ENCODE data around the gene PAM. TPM values are rescaled to one million over a fixed set of nuclear protein-coding genes. Genes with fewer than 3 reads are reported as not detected.

PAM gene
- polyA plus RNA-seq, 3 donors, result 38.4 to 105 (median 78.5) TPM

GRCh38 chr5:102937894-102938293 is 182.8 kb downstream of the PAM start:
- WGBS, 3 donors, result 93 to 96% (median 95%) methylated on average over 2 of the region's 2 CpGs
- H3K27ac ChIP-seq (ENCODE audit: low read depth, low read length), result no peak overlapping the region

DNA sequence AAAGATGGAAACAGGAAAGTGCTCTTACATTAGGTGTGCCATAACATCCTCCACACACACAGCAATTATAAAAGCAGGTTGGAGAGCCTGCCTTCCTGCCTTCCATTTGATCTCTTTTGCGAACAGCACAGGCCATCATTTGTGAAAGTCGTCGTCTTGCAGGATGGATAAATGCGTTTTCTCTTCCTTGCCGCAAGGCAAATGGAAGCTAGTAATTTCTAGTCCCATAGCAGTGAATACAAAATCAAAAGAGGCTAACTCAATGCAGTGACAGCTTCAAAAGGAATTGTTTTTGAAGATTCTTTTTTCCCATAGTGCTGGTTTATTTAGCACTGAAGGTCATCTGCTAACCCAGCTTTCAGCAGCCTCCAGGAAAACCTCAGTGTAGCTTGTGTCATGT is 186.0 kb downstream of the PAM start:
- WGBS, 3 donors, result 80 to 90% (median 84%) methylated on average over 5 of the region's 5 CpGs
- no peak overlapping the region for H3K27ac ChIP-seq (ENCODE audit: low read depth, low read length)

DNA sequence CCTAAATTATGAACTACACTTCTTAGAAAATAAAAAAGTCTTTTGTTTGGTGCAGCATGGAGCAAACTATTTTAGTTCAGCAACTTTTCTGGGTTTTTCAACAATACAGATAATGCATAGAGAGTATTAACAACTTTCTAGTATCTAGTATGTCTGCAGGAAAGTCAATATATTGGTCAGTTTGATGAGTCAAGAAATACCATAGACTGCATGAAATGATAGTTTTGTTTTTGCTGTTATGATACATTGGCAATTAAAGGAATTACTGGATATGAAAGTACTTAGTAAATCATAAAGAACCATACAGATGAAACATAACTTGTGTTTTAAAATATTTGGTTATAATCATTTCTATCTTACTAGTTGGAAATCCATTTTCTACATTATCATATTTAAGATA is 191.3 kb downstream of the PAM start:
- no peak overlapping the region for H3K27ac ChIP-seq (ENCODE audit: low read depth, low read length)

DNA sequence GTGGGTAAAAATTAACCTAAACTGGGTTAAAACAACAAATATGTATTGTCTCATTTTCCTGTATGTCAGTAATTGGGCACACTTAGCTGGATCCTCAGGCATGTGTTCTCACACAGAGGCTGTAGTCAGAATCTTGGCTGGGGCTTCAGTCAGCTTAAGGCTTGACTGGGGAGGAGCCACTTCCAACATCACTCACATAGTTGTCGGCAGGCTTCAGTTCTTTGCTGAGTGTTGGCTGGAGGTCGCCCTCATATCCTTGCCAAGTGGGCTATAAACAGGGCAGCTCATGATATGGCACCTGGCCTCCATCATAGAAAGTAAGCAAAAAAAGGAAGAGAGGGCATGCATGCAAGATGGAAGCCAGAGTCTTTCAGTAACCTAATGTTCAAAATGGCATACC is 191.9 kb downstream of the PAM start:
- no peak overlapping the region for H3K27ac ChIP-seq (ENCODE audit: low read depth, low read length)
- 77 to 92% (median 89%) methylated on average over 2 of the region's 2 CpGs for WGBS, 3 donors

GRCh38 chr5:102955488-102955887 is 200.4 kb downstream of the PAM start:
- 0 to 76% (median 41%) methylated on average over 1 of the region's 1 CpG for WGBS, 3 donors
- H3K27ac ChIP-seq (ENCODE audit: low read depth, low read length), result no peak overlapping the region

DNA sequence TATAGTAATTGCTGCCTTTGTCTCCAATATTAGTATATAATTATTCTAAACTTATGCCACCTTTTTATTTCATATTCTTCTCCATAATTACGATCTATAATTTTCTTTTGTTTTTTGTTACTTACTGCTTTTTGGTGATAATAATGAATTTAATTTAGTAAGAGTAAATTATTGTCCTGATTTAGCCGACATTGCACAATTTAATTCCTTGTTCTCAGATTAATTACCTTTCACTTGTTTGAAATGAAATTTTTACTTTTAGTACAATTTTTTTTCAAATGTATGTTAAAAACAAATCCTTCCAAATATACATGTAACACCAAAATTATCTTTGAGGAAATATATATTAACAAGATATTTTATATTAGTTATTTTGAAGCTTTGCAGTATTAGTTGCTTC is 201.5 kb downstream of the PAM start:
- 97 to 99% (median 98%) methylated on average over 2 of the region's 2 CpGs for WGBS, 3 donors
- no peak overlapping the region for H3K27ac ChIP-seq (ENCODE audit: low read depth, low read length)

GRCh38 chr5:102957141-102957540 is 202.0 kb downstream of the PAM start:
- 96 to 99% (median 98%) methylated on average over 3 of the region's 3 CpGs for WGBS, 3 donors
- no peak overlapping the region for H3K27ac ChIP-seq (ENCODE audit: low read depth, low read length)

- 17 to 76% (median 72%) methylated on average over 1 of the region's 1 CpG for WGBS, 3 donors
- H3K27ac ChIP-seq (ENCODE audit: low read depth, low read length), result no peak overlapping the region
Observed at GRCh38 chr5:102958481-102959011, 203.4 kb downstream of the PAM start.

DNA sequence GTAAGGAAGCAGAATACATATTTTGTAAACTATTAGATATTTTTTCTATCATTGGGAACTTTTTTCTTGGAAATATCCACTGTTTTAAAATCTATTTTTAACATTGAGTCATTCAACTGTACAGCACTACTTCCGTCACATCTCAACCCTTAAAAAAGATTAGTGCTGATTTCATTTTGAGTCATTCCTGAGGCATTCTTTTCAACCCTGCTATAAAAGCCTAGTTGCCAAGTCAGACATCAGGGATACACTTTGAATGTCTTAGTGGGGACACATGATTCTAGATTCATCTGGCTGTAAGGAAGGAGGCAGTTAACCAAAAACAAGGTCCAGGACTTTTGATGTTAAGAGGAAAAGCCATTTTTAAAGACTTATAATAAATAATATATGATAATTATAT is 203.9 kb downstream of the PAM start:
- WGBS, 3 donors, result 46 to 71% (median 56%) methylated on average over 1 of the region's 1 CpG
- no peak overlapping the region for H3K27ac ChIP-seq (ENCODE audit: low read depth, low read length)

DNA sequence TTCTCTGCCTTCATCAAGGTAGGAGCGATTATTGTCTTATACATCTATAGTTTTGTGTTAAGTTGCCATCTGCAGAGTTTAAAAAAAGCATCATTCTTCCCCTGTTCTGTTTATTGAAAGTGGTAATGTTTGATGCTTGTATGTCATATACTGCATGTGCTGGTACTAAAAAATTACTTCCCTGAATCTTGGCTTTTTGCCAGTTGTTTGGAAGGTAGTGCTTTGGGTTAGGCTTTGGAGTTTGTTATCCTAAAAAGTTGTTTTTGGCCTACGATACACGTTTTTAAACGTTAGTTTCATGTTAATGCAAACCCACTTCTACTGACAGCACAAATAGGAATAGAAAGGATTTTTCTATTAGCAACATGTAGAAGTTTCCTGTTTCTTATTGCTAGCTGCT is 206.6 kb downstream of the PAM start:
- H3K27ac ChIP-seq (ENCODE audit: low read depth, low read length), result no peak overlapping the region

GRCh38 chr5:102965653-102966052 is 210.5 kb downstream of the PAM start:
- H3K27ac ChIP-seq (ENCODE audit: low read depth, low read length), result no peak overlapping the region
- WGBS, 3 donors, result 79 to 95% (median 91%) methylated on average over 1 of the region's 1 CpG

More for the DNA sequence above, 206.6 kb downstream of the PAM start:
- 65 to 79% (median 77%) methylated on average over 4 of the region's 4 CpGs for WGBS, 3 donors

DNA sequence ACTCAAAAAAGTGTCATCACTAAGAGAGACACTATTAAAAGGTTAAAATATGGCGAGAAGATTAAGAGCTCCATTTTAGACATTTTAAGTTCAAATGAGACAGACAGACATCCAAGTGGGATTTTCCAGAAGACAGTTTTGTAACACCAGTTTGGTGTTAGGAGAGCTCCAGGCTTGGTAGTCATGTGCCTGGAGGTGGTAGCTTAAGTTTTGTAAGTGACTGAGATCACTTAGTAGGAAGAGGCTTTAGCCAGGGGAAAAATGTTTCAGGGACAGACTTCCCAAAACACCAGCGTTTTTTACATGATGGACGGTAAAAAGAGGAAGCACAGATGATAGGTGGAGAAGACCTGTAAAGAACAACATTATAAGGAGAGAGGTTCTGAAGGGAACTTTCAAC is 214.5 kb downstream of the PAM start:
- 67 to 89% (median 73%) methylated on average over 3 of the region's 3 CpGs for WGBS, 3 donors
- no peak overlapping the region for H3K27ac ChIP-seq (ENCODE audit: low read depth, low read length)

- WGBS, 3 donors, result 92 to 100% (median 94%) methylated on average over 1 of the region's 1 CpG
- no peak overlapping the region for H3K27ac ChIP-seq (ENCODE audit: low read depth, low read length)
Observed at GRCh38 chr5:102971676-102972293, 216.7 kb downstream of the PAM start.

DNA sequence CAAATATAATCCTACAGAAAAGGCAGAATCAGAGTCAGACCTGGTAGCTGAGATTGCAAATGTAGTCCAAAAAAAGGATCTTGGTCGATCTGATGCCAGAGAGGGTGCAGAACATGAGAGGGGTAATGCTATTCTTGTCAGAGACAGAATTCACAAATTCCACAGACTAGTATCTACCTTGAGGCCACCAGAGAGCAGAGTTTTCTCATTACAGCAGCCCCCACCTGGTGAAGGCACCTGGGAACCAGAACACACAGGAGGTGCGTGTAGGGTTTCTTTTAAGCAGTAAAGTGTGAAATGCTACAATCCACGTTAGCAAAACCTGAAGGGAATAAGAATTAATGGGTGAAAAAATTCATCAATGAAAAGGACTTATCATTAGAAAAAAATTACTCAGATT is 219.1 kb downstream of the PAM start:
- 86 to 90% (median 87%) methylated on average over 3 of the region's 3 CpGs for WGBS, 3 donors
- no peak overlapping the region for H3K27ac ChIP-seq (ENCODE audit: low read depth, low read length)

DNA sequence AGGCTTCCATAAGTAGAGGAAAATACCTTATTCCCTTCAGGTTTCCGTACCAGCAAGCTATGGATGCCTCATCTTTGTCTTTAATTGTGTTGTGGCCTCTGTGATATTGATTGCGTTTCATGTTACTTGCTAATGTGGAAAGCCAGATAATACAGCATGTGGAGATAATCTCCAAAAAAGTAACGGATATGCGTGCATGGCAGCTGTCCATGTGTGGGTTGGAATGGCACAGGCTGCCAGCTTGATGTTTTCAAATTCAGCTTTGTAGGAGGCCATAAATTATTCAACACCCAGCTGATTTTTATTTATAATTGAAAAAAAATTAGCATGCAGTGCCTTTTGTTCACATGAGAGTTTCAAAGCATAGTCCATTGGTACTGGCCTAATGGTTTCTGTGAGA is 219.9 kb downstream of the PAM start:
- no peak overlapping the region for H3K27ac ChIP-seq (ENCODE audit: low read depth, low read length)
- WGBS, 3 donors, result 70 to 88% (median 85%) methylated on average over 4 of the region's 4 CpGs

GRCh38 chr5:102975457-102976182 is 220.5 kb downstream of the PAM start:
- H3K27ac ChIP-seq (ENCODE audit: low read depth, low read length), result no peak overlapping the region
- WGBS, 3 donors, result 67 to 90% (median 72%) methylated on average over 3 of the region's 3 CpGs

- H3K27ac ChIP-seq (ENCODE audit: low read depth, low read length), result no peak overlapping the region
- 95 to 100% (median 98%) methylated on average over 3 of the region's 3 CpGs for WGBS, 3 donors
Observed at GRCh38 chr5:102981957-102982635, 227.0 kb downstream of the PAM start.

DNA sequence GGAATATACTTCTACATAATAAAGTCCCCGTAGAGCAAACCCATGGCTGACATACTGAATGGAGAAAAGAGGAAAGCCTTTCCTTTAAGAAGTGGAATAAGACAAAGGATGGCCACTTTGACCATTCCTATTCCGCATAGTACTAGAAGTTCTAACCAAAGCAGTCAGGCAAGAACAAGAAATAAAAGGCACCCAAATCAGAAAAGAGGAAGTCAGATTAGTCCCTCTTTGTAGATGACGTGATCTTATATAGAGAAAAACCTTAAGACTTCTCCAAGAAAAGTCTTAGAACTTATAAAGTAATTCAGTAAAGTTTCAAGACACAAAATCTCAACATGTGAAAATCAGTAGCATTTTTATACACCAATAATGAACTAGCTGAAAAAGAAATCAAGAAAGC is 231.0 kb downstream of the PAM start:
- WGBS, 3 donors, result 92 to 94% (median 94%) methylated on average over 3 of the region's 3 CpGs
- H3K27ac ChIP-seq (ENCODE audit: low read depth, low read length), result no peak overlapping the region

DNA sequence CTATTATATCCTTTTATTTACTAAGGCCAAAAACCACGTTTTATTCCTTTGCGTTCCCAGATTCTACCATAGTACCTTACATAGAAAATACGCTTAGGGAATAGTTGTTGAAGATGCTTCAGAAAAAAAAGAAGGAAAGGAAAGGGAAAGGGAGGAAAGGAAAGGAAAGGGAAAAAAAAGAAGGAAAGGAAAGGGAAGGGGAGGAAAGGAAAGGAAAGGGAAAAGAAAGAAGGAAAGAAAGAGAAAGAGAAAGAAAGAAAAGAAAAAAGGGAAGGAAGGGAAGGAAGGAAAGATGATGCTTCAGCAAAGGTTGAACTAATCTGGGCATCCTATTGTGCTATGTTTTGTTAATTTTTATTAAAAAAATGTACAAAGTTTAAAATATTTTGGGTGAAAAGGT is 233.4 kb downstream of the PAM start:
- H3K27ac ChIP-seq (ENCODE audit: low read depth, low read length), result no peak overlapping the region
- 87 to 90% (median 88%) methylated on average over 3 of the region's 3 CpGs for WGBS, 3 donors

DNA sequence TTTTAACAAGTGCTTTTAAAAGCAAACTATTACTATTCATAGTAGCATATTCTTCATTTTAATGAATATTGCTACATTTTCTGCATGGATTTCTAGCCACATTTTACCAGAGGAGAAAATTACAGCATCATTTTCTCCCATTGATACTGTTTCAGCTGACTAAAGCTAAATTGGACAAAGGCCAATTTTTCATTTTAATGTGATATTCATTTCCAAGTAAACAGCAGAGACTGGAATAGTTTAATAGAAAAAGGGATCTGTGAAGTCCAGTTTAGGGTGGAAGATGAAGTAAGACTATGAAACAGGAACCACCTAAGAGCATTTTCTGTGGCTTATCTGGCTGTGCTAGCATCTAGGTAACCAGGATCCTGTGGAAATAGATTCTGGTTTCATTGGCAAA is 236.7 kb downstream of the PAM start:
- no peak overlapping the region for H3K27ac ChIP-seq (ENCODE audit: low read depth, low read length)

Measured in adipose tissue (tissue), 3 donors.